ENCODE measurements around the gene CC2D2A. TPM values are rescaled to one million over a fixed set of nuclear protein-coding genes. Genes with fewer than 3 reads are reported as not detected.

CC2D2A gene
- polyA plus RNA-seq (2013, experiment 1 of 2): 27.1 TPM
- 28.2 TPM for polyA plus RNA-seq (2013, experiment 2 of 2)

DNA sequence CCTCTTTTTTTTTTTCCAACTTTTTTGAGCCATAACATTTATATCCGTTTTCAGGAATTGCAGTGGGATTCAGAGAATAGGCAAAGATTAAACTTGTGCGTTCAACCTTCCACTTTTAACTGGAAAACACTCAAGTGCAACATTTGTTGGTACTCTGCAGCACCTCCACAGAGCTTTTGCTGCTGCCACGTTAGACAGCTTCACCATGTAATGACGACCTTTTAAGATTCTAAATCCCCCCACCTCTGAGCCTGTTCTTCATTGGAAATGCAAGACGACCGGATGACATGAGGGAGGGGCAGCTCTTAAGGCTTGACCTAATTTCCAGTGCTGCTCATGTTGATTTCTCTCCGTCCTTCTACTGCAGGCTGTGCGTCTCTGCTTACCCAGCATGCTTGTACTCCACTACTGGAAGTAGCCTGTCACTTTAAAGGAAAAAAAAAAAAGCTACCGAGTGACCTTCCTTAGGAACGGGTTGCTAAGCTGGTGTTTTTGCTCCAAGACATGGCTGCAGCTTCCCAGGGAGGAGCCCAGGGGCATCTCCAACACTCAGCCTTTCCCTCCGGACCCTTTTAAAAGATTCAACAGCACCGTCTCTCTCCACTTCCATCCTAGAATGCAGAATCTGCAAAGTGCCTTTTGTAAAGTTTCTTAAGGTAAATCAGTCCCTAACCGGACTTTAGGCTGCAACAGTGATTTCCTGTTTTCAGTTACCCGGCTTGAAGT is at the start of gene CC2D2A:
CC2D2A (plus strand) TSS at position 481 of the 726 bp plus-strand sequence. CDS start 6,051 bp downstream, outside the sequence.
- H3K4me2 ChIP-seq (ENCODE audit: low read length, poor library complexity, severe bottlenecking): peak within 1 kb of the TSS; percentile 91

GRCh38 chr4:15420642-15421041 is 49.0 kb upstream of the CC2D2A start:
- Histone ChIP-seq H4K91ac (ENCODE audit: low read length) (no peak overlapping the region), H3K18ac (ENCODE audit: low read depth in 1 of 2, low read length in 2 of 2) (no peak overlapping the region), H3K27ac (ENCODE audit: low read length, poor library complexity, severe bottlenecking) (no peak overlapping the region), H3K14ac (ENCODE audit: low read length in 2 of 2) (no peak overlapping the region), H3K79me1 (replicated peaks; ENCODE audit: low read length, poor library complexity, severe bottlenecking) (no peaks in the 10 kb centered on the region), H3K9me3 (ENCODE audit: control insufficient read depth, low read length) (no peaks in the 10 kb centered on the region), H3K4me2 (ENCODE audit: low read length, poor library complexity, severe bottlenecking) (no peak overlapping the region), H2BK120ac (ENCODE audit: low read depth, low read length) (no peak overlapping the region), H3K27me3 (ENCODE audit: control insufficient read depth in 1 of 2, insufficient read depth in 1 of 2, low read length in 2 of 2) (no peaks in the 10 kb centered on the region), H3K4me1 (ENCODE audit: control insufficient read depth, insufficient read depth, low read depth, low read length) (no peaks in the 10 kb centered on the region), H3K23ac (ENCODE audit: low read length in 2 of 2) (no peak overlapping the region), H3K36me3 (ENCODE audit: control insufficient read depth in 1 of 2, insufficient read depth in 2 of 2, low read depth in 1 of 2, low read length in 2 of 2) (no peaks in the 10 kb centered on the region), H2AFZ (ENCODE audit: low read depth, low read length) (no peak overlapping the region), H3K9ac (ENCODE audit: low read length) (no peak overlapping the region), H3K4ac (ENCODE audit: low read depth in 1 of 2, low read length in 2 of 2) (no peak overlapping the region), H2BK12ac (ENCODE audit: low read length in 2 of 2) (no peak overlapping the region), H2BK5ac (ENCODE audit: low read depth, low read length, poor library complexity, severe bottlenecking) (no peak overlapping the region), H4K8ac (ENCODE audit: low read length) (no peak overlapping the region), H2BK15ac (ENCODE audit: low read depth, poor library complexity, severe bottlenecking) (no peak overlapping the region), H2AK5ac (ENCODE audit: low read length, severe bottlenecking) (no peak overlapping the region), H3K4me3 (ENCODE audit: insufficient read depth in 1 of 2, low read depth in 1 of 2, low read length in 2 of 2) (no peak overlapping the region)
- 100% methylated on average over 1 of the region's 2 CpGs for WGBS
- DNase-seq: peak; percentile 66

More for the DNA sequence above, at the start of gene CC2D2A:
- peak; percentile 82 for DNase-seq
- peak within 1 kb of the TSS; percentile 57 to 83 for H3K4me3 ChIP-seq (ENCODE audit: insufficient read depth in 1 of 2, low read depth in 1 of 2, low read length in 2 of 2)
- no peaks in the 10 kb centered on the region for H3K9me3 ChIP-seq (ENCODE audit: control insufficient read depth, low read length)
- no peak within 1 kb of the TSS for H3K23ac ChIP-seq (ENCODE audit: low read length in 2 of 2)
- no peak within 1 kb of the TSS for H2BK120ac ChIP-seq (ENCODE audit: low read depth, low read length)
- no peaks in the 10 kb centered on the region for H3K27me3 ChIP-seq (ENCODE audit: control insufficient read depth in 1 of 2, insufficient read depth in 1 of 2, low read length in 2 of 2)
- H2AFZ ChIP-seq (ENCODE audit: low read depth, low read length): peak within 1 kb of the TSS; percentile 91
- 13% methylated on average over 14 of the region's 14 CpGs for WGBS
- no peak within 1 kb of the TSS for H2BK5ac ChIP-seq (ENCODE audit: low read depth, low read length, poor library complexity, severe bottlenecking)
- no peak within 1 kb of the TSS for H3K14ac ChIP-seq (ENCODE audit: low read length in 2 of 2)
- no peaks in the 10 kb centered on the region for H3K36me3 ChIP-seq (ENCODE audit: control insufficient read depth in 1 of 2, insufficient read depth in 2 of 2, low read depth in 1 of 2, low read length in 2 of 2)
- H2BK15ac ChIP-seq (ENCODE audit: low read depth, poor library complexity, severe bottlenecking): no peak within 1 kb of the TSS
- peak within 1 kb of the TSS; percentile 24 to 42 for H2BK12ac ChIP-seq (ENCODE audit: low read length in 2 of 2)
- peak within 1 kb of the TSS; percentile 90 for H4K8ac ChIP-seq (ENCODE audit: low read length)
- H2AK5ac ChIP-seq (ENCODE audit: low read length, severe bottlenecking): no peak within 1 kb of the TSS
- peak within 1 kb of the TSS; percentile 74 to 89 for H3K18ac ChIP-seq (ENCODE audit: low read depth in 1 of 2, low read length in 2 of 2)
- no peak within 1 kb of the TSS for H3K4ac ChIP-seq (ENCODE audit: low read depth in 1 of 2, low read length in 2 of 2)
- peak within 1 kb of the TSS; percentile 55 for H3K27ac ChIP-seq (ENCODE audit: low read length, poor library complexity, severe bottlenecking)
- peaks cover 5% of the 10 kb centered on the region for H3K79me1 ChIP-seq (replicated peaks; ENCODE audit: low read length, poor library complexity, severe bottlenecking)
- H4K91ac ChIP-seq (ENCODE audit: low read length): no peak within 1 kb of the TSS
- H3K9ac ChIP-seq (ENCODE audit: low read length): peak within 1 kb of the TSS; percentile 91
- peaks cover 2% of the 10 kb centered on the region for H3K4me1 ChIP-seq (ENCODE audit: control insufficient read depth, insufficient read depth, low read depth, low read length)

GRCh38 chr4:15423285-15423711 is 46.4 kb upstream of the CC2D2A start:
- no peaks in the 10 kb centered on the region for H3K4me1 ChIP-seq (ENCODE audit: control insufficient read depth, insufficient read depth, low read depth, low read length)
- H3K79me1 ChIP-seq (replicated peaks; ENCODE audit: low read length, poor library complexity, severe bottlenecking): no peaks in the 10 kb centered on the region
- H3K4me2 ChIP-seq (ENCODE audit: low read length, poor library complexity, severe bottlenecking): no peak overlapping the region
- no peak overlapping the region for H4K91ac ChIP-seq (ENCODE audit: low read length)
- H3K36me3 ChIP-seq (ENCODE audit: control insufficient read depth in 1 of 2, insufficient read depth in 2 of 2, low read depth in 1 of 2, low read length in 2 of 2): no peaks in the 10 kb centered on the region
- no peak overlapping the region for H3K9ac ChIP-seq (ENCODE audit: low read length)
- H3K27me3 ChIP-seq (ENCODE audit: control insufficient read depth in 1 of 2, insufficient read depth in 1 of 2, low read length in 2 of 2): no peaks in the 10 kb centered on the region
- no peak overlapping the region for H3K23ac ChIP-seq (ENCODE audit: low read length in 2 of 2)
- H2BK5ac ChIP-seq (ENCODE audit: low read depth, low read length, poor library complexity, severe bottlenecking): no peak overlapping the region
- H2BK12ac ChIP-seq (ENCODE audit: low read length in 2 of 2): peak overlapping the region in 1 of 2 experiments; percentile 70
- no peak overlapping the region for H3K27ac ChIP-seq (ENCODE audit: low read length, poor library complexity, severe bottlenecking)
- no peak overlapping the region for H3K4ac ChIP-seq (ENCODE audit: low read depth in 1 of 2, low read length in 2 of 2)
- H3K14ac ChIP-seq (ENCODE audit: low read length in 2 of 2): no peak overlapping the region
- H2BK15ac ChIP-seq (ENCODE audit: low read depth, poor library complexity, severe bottlenecking): no peak overlapping the region
- no peak overlapping the region for H3K4me3 ChIP-seq (ENCODE audit: insufficient read depth in 1 of 2, low read depth in 1 of 2, low read length in 2 of 2)
- H2AFZ ChIP-seq (ENCODE audit: low read depth, low read length): no peak overlapping the region
- 87% methylated on average over 5 of the region's 5 CpGs for WGBS
- no peak overlapping the region for H2BK120ac ChIP-seq (ENCODE audit: low read depth, low read length)
- DNase-seq: no peak
- no peaks in the 10 kb centered on the region for H3K9me3 ChIP-seq (ENCODE audit: control insufficient read depth, low read length)
- H2AK5ac ChIP-seq (ENCODE audit: low read length, severe bottlenecking): no peak overlapping the region
- H4K8ac ChIP-seq (ENCODE audit: low read length): no peak overlapping the region
- no peak overlapping the region for H3K18ac ChIP-seq (ENCODE audit: low read depth in 1 of 2, low read length in 2 of 2)

GRCh38 chr4:15425520-15425919 is 44.2 kb upstream of the CC2D2A start:
- no peak for DNase-seq
- Histone ChIP-seq H3K4me1 (ENCODE audit: control insufficient read depth, insufficient read depth, low read depth, low read length) (no peaks in the 10 kb centered on the region), H3K14ac (ENCODE audit: low read length in 2 of 2) (no peak overlapping the region), H3K79me1 (replicated peaks; ENCODE audit: low read length, poor library complexity, severe bottlenecking) (no peaks in the 10 kb centered on the region), H3K4me3 (ENCODE audit: insufficient read depth in 1 of 2, low read depth in 1 of 2, low read length in 2 of 2) (no peak overlapping the region), H2BK12ac (ENCODE audit: low read length in 2 of 2) (no peak overlapping the region), H3K18ac (ENCODE audit: low read depth in 1 of 2, low read length in 2 of 2) (peak overlapping the region in 1 of 2 experiments; percentile 11), H3K27ac (ENCODE audit: low read length, poor library complexity, severe bottlenecking) (no peak overlapping the region), H4K8ac (ENCODE audit: low read length) (no peak overlapping the region), H3K27me3 (ENCODE audit: control insufficient read depth in 1 of 2, insufficient read depth in 1 of 2, low read length in 2 of 2) (no peaks in the 10 kb centered on the region), H3K9ac (ENCODE audit: low read length) (no peak overlapping the region), H3K9me3 (ENCODE audit: control insufficient read depth, low read length) (no peaks in the 10 kb centered on the region), H2BK5ac (ENCODE audit: low read depth, low read length, poor library complexity, severe bottlenecking) (no peak overlapping the region), H3K4me2 (ENCODE audit: low read length, poor library complexity, severe bottlenecking) (no peak overlapping the region), H3K36me3 (ENCODE audit: control insufficient read depth in 1 of 2, insufficient read depth in 2 of 2, low read depth in 1 of 2, low read length in 2 of 2) (no peaks in the 10 kb centered on the region), H4K91ac (ENCODE audit: low read length) (no peak overlapping the region), H2BK15ac (ENCODE audit: low read depth, poor library complexity, severe bottlenecking) (no peak overlapping the region), H2BK120ac (ENCODE audit: low read depth, low read length) (no peak overlapping the region), H3K23ac (ENCODE audit: low read length in 2 of 2) (no peak overlapping the region), H2AFZ (ENCODE audit: low read depth, low read length) (no peak overlapping the region), H2AK5ac (ENCODE audit: low read length, severe bottlenecking) (no peak overlapping the region), H3K4ac (ENCODE audit: low read depth in 1 of 2, low read length in 2 of 2) (peak overlapping the region in 1 of 2 experiments; percentile 59)
- WGBS: no CpG with 5 or more reads among the region's 2 CpGs
